GM20000 (cell line): Measurements from ENCODE around the gene NDUFAF8.

Experiments
- DNase-seq: peaks from one replicate; pipeline ENCODE4 v3.0.0; 2012; ENCODE audit warnings: low spot score
- TF ChIP-seq, protein P1 (sequence below): IDR thresholded peaks from 2 replicates; pipeline ENCODE4 v1.5.1; 2012; ENCODE audit warnings: mild to moderate bottlenecking, control low read depth; ENCODE audit errors: extremely low read depth, missing control alignments

Gene NDUFAF8

GRCh38 chr17:81242421-81243332 is 3.6 kb downstream of the NDUFAF8 start:
- TF ChIP-seq, protein P1, sequence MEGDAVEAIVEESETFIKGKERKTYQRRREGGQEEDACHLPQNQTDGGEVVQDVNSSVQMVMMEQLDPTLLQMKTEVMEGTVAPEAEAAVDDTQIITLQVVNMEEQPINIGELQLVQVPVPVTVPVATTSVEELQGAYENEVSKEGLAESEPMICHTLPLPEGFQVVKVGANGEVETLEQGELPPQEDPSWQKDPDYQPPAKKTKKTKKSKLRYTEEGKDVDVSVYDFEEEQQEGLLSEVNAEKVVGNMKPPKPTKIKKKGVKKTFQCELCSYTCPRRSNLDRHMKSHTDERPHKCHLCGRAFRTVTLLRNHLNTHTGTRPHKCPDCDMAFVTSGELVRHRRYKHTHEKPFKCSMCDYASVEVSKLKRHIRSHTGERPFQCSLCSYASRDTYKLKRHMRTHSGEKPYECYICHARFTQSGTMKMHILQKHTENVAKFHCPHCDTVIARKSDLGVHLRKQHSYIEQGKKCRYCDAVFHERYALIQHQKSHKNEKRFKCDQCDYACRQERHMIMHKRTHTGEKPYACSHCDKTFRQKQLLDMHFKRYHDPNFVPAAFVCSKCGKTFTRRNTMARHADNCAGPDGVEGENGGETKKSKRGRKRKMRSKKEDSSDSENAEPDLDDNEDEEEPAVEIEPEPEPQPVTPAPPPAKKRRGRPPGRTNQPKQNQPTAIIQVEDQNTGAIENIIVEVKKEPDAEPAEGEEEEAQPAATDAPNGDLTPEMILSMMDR, result no peak

GRCh38 chr17:81243333-81243664 is 4.2 kb downstream of the NDUFAF8 start:
- TF ChIP-seq, protein P1, result no peak
- DNase-seq, result no peak

More at GRCh38 chr17:81242421-81243332, 3.6 kb downstream of the NDUFAF8 start:
- no peak for DNase-seq

- no peak for DNase-seq
- TF ChIP-seq, protein P1, result no peak
Measured at GRCh38 chr17:81244358-81245023, 5.4 kb downstream of the NDUFAF8 start.

GRCh38 chr17:81245024-81245664 is 6.0 kb downstream of the NDUFAF8 start:
- DNase-seq, result peak; percentile 63
- TF ChIP-seq, protein P1, result no peak

DNA sequence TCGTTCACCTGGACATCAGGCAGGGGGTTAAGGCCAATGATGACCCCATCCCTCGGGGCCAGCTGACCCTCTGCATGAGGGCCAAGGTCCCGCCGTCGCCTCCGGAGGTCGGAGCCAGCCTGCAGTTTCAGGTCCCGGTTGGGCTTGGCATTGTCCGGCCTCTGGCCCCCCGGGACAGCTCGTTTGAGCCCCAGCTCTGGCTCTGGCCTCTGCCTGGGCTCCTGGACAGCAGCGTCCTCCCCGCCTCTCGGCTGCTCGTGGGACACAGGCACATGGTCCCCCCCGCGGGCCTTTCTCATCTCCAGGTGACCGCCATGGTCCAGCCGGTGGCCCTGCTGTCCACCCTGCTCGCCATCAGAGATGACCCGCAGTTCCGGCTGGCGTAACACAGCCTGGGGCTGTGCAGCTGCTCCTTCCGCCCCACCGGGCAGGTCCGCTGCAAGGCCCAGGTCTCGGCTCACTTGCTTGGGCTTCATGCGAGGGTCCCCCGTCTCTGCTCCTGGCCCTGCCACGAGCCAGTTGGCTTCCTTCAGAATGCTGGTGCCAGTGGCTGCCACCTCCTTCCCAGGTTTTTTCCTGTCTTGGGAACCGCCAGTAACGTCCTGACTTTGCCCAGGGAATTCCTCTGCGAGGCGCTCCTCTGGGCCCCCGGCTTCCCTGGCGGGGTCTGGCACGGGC is 6.7 kb downstream of the NDUFAF8 start:
- DNase-seq, result no peak
- TF ChIP-seq, protein P1, result no peak

DNA sequence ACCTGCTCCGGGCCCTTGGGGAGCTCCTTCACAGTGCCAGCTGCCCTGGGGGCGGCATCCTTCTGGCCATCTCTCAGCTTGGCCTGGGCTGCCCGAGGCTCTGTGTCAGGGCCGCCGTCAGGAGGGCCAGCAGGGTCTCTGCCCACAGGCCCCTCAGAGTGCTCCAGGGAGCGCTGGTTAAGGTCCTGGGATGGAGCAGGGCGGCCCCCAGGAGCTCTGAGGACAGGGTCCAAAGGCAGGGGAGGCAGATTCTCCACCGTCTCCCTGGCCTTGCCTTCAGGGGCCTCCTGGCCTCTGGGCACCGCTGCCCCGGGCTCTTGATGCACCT is 7.2 kb downstream of the NDUFAF8 start:
- TF ChIP-seq, protein P1, result no peak
- no peak for DNase-seq
